Stimulated activated CD8-positive, alpha-beta memory T cell treated with anti-CD3 and anti-CD28 coated beads, Interleukin-15, amount 100 ng/mL, for 4 hours (primary cell): Measurements from ENCODE around the gene TMEM145.

Source experiments
- DNase-seq, 2 donors: peaks; one replicate each; pipeline ENCODE4 v3.0.0-alpha.2; 2020; ENCODE audit warnings: low read depth in 2 of 2

Gene TMEM145

GRCh38 chr19:42361545-42361910 is 48.4 kb downstream of the TMEM145 start:
- DNase-seq = no peak

DNA sequence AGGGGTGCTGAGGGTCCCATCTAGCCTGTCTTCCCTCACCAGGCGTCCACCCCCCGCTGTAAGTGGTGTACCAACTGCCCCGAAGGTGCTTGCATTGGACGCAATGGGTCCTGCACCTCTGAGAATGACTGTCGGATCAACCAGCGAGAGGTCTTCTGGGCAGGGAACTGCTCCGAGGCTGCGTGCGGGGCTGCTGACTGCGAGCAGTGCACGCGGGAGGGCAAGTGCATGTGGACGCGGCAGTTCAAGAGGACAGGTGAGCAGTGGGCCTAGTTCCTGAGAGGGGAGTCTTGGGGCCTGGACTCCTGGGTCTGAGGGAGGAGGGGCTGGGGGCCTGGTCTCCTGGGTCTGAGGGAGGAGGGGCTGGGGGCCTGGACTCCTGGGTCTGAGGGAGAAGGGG is 49.2 kb downstream of the TMEM145 start:
- no peak for DNase-seq

DNA sequence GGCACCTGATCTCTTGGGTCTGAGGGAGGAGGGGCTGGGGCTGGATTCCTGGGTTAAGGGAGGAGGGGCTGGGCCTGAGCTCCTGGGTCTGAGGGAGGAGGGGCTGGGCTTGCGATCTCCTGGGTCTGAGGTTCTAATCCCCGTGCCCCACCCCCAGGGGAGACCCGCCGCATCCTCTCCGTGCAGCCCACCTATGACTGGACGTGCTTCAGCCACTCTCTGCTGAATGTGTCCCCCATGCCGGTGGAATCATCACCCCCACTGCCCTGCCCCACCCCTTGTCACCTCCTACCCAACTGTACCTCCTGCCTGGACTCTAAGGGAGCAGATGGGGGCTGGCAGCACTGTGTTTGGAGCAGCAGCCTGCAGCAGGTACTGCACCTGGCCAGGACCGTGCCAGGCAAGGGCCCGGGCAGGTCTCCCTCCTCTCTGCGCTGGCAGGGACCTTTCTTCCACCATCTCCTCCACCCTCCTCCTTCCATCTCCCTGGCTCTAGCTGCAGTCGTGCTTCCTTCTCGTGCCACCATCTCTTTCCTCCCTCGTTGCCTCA is 49.9 kb downstream of the TMEM145 start:
- no peak for DNase-seq

GRCh38 chr19:42363614-42364346 is 50.7 kb downstream of the TMEM145 start:
- DNase-seq = no peak

GRCh38 chr19:42366673-42367072 is 53.6 kb downstream of the TMEM145 start:
- DNase-seq = no peak

- no peak for DNase-seq
Measured at GRCh38 chr19:42367929-42368328, 54.8 kb downstream of the TMEM145 start.

GRCh38 chr19:42368360-42368759 is 55.3 kb downstream of the TMEM145 start:
- no peak for DNase-seq

DNA sequence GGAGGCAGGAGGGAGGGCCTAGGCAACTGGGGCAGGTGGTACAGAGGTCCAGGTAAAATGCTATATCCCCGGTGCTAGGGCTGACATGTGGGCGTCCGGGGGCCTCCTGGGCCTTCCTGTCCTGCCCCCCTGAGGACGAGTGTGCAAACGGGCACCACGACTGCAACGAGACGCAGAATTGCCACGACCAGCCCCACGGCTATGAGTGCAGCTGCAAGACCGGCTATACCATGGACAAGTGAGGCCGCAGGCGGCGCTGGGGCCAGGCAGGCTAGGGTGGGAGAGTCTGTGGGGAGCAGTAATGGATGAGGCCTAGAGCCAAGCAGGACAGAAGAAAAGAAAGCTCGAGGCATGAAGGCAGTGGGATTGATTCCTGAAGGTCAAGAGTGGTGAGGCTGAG is 55.7 kb downstream of the TMEM145 start:
- DNase-seq = no peak

- DNase-seq = no peak
Measured at GRCh38 chr19:42369433-42370067, 56.4 kb downstream of the TMEM145 start.

GRCh38 chr19:42370068-42370520 is 57.0 kb downstream of the TMEM145 start:
- DNase-seq = no peak

GRCh38 chr19:42370626-42371175 is 57.6 kb downstream of the TMEM145 start:
- no peak for DNase-seq
